ENCODE measurements around the gene SPTLC3.

SPTLC3 gene

GRCh38 chr20:12987261-12987660 is 21.5 kb upstream of the SPTLC3 start:
- no peak for DNase-seq

GRCh38 chr20:12989586-12990115 is 19.1 kb upstream of the SPTLC3 start:
- no peak for DNase-seq

GRCh38 chr20:12997128-12997655 is 11.6 kb upstream of the SPTLC3 start:
- no peak for DNase-seq

GRCh38 chr20:12998046-12998445 is 10.7 kb upstream of the SPTLC3 start:
- no peak for DNase-seq

GRCh38 chr20:12999201-12999600 is 9.6 kb upstream of the SPTLC3 start:
- no peak for DNase-seq

- no peak for DNase-seq
These were observed 6.5 kb upstream of the SPTLC3 start for GRCh38 chr20:13002251-13002650.

- no peak for DNase-seq
These were observed 1.9 kb upstream of the SPTLC3 start for GRCh38 chr20:13006825-13007224.

GRCh38 chr20:13007596-13007995 is 1.2 kb upstream of the SPTLC3 start:
- no peak for DNase-seq

- no peak for DNase-seq
These were observed 1.1 kb downstream of the SPTLC3 start for GRCh38 chr20:13009682-13010406.

- DNase-seq: no peak
These were observed 4.1 kb downstream of the SPTLC3 start for GRCh38 chr20:13012886-13013285.

- no peak for DNase-seq
These were observed 4.6 kb downstream of the SPTLC3 start for GRCh38 chr20:13013411-13013810.

- DNase-seq: no peak
These were observed 8.5 kb downstream of the SPTLC3 start for GRCh38 chr20:13017235-13017634.

- no peak for DNase-seq
These were observed 9.2 kb downstream of the SPTLC3 start for GRCh38 chr20:13017883-13018535.

- DNase-seq: no peak
These were observed 12.6 kb downstream of the SPTLC3 start for GRCh38 chr20:13021205-13021970.

GRCh38 chr20:13022401-13023155 is 13.8 kb downstream of the SPTLC3 start:
- no peak for DNase-seq

GRCh38 chr20:13024596-13024995 is 15.8 kb downstream of the SPTLC3 start:
- no peak for DNase-seq

GRCh38 chr20:13025181-13025580 is 16.4 kb downstream of the SPTLC3 start:
- no peak for DNase-seq

GRCh38 chr20:13028001-13028400 is 19.2 kb downstream of the SPTLC3 start:
- no peak for DNase-seq

- DNase-seq: no peak
These were observed 19.9 kb downstream of the SPTLC3 start for GRCh38 chr20:13028673-13029072.

- DNase-seq: no peak
These were observed 21.1 kb downstream of the SPTLC3 start for GRCh38 chr20:13029687-13030375.

- DNase-seq: no peak
These were observed 23.0 kb downstream of the SPTLC3 start for GRCh38 chr20:13031751-13032150.

GRCh38 chr20:13034115-13034514 is 25.3 kb downstream of the SPTLC3 start:
- DNase-seq: no peak
